GM18951 (cell line): Measurements from ENCODE around the gene RBM20.

ENCODE experiments used
- POLR2A ChIP-seq: IDR thresholded peaks from 4 replicates; pipeline ENCODE4 v1.6.1; 2011; ENCODE audit warnings: mild to moderate bottlenecking; ENCODE audit not compliant: insufficient read length, insufficient read depth; ENCODE audit errors: extremely low read depth
- in situ Hi-C: fragments of 300-500 bp; cut with MboI; formaldehyde crosslinking; loops from one replicate; pipeline ENCODE4 v1.12.0; 2022; ENCODE audit warnings: low sequenced_read_pairs, mixed read lengths, inconsistent platforms; ENCODE audit not compliant: unreplicated experiment

The RBM20 gene

GRCh38 chr10:110818311-110819256, 174.4 kb downstream of the RBM20 start:
- no peak for TF ChIP-seq POLR2A
- in situ Hi-C loops: no loop called here

- in situ Hi-C loops: no loop called here
- TF ChIP-seq POLR2A: no peak
Observed at GRCh38 chr10:110820321-110820814, 176.2 kb downstream of the RBM20 start.

GRCh38 chr10:110821508-110821907, 177.4 kb downstream of the RBM20 start:
- in situ Hi-C loops: no loop called here
- TF ChIP-seq POLR2A: no peak

- in situ Hi-C loops: no loop called here
- no peak for TF ChIP-seq POLR2A
Observed at GRCh38 chr10:110822035-110822711, 178.0 kb downstream of the RBM20 start.

- in situ Hi-C loops: no loop called here
Observed at GRCh38 chr10:110822712-110823311, 178.7 kb downstream of the RBM20 start.

GRCh38 chr10:110824152-110824441, 180.0 kb downstream of the RBM20 start:
- in situ Hi-C loops: no loop called here
- no peak for TF ChIP-seq POLR2A

More at GRCh38 chr10:110822712-110823311, 178.7 kb downstream of the RBM20 start:
- TF ChIP-seq POLR2A: no peak

GRCh38 chr10:110824660-110825059, 180.5 kb downstream of the RBM20 start:
- in situ Hi-C loops: no loop called here
- no peak for TF ChIP-seq POLR2A

GRCh38 chr10:110825508-110825907, 181.4 kb downstream of the RBM20 start:
- in situ Hi-C loops: no loop called here
- no peak for TF ChIP-seq POLR2A

GRCh38 chr10:110827410-110827809, 183.3 kb downstream of the RBM20 start:
- TF ChIP-seq POLR2A: no peak
- in situ Hi-C loops: no loop called here

- in situ Hi-C loops: no loop called here
Observed at GRCh38 chr10:110827875-110828274, 183.7 kb downstream of the RBM20 start.

GRCh38 chr10:110828525-110828924, 184.4 kb downstream of the RBM20 start:
- in situ Hi-C loops: no loop called here
- no peak for TF ChIP-seq POLR2A

More at GRCh38 chr10:110827875-110828274, 183.7 kb downstream of the RBM20 start:
- no peak for TF ChIP-seq POLR2A

GRCh38 chr10:110829721-110830410, 185.7 kb downstream of the RBM20 start:
- in situ Hi-C loops: no loop called here
- no peak for TF ChIP-seq POLR2A

GRCh38 chr10:110833234-110833940, 189.3 kb downstream of the RBM20 start:
- no peak for TF ChIP-seq POLR2A
- in situ Hi-C loops: no loop called here
